NCI-H2081 treated with DMSO at 0.1 percent for 48 hours (cell line): ENCODE measurements around the gene TIMM44.
"Not testable (repeated sequence)": the region's sequence is repeated elsewhere in the genome, so short reads cannot be mapped to it uniquely, and the experiment has no call there.

Source experiments
- DNase-seq: peaks from one replicate; lab custom pipeline; 2025; lab: John Stamatoyannopoulos, UW

TIMM44 gene

DNA sequence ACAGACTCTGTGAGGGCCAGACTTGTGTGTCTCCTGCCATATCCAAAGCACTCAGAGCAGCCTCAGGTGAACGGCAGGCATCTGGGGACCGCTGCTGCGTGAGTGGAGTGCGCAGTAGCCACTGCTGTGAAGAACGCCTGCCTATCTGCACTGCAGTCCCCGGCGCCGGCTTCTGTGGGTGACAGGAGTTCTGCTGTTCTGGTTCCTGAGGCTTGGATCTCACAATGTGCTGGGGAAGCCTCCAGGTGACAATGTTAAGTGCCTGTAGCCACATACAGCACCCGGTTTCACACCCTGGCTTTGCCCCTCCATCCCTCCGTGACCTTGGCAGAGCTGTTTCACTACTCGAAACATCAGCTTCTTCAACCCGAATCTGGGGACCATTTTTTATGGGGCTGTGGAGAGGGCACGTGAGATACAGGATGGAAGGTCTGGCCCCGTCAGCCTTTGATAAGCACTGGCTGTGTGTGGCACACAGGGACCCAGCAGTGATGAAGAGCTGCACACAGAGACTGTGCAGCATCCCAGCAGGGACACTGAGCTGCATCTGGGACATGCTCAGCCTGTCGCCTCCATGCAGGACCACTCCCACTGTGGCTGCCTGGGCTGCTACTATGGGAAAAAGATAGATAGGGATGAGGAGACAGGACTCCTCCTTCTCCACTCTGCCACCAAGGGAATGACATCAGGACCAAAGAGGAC, 33.7 kb upstream of the TIMM44 start:
- DNase-seq, result no peak

DNA sequence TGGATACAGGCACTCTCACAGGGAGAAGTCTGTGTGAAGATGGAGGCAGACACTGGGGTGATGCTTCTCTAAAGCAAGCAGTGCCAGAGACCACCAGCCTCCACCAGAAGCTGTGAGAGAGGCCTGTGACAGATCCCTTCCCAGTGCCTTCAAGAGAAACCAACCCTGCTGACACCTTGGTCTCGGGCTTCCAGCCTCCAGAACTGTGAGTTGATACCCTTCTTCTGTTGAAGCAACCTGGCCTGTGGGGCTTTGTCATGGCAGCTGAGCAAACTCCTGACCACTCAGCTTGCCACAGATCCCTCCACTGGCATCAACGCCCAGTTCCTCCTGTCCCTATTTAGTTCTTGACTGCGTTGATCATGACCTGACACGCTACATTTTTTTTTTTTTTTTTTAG, 33.0 kb upstream of the TIMM44 start:
- no peak for DNase-seq

DNA sequence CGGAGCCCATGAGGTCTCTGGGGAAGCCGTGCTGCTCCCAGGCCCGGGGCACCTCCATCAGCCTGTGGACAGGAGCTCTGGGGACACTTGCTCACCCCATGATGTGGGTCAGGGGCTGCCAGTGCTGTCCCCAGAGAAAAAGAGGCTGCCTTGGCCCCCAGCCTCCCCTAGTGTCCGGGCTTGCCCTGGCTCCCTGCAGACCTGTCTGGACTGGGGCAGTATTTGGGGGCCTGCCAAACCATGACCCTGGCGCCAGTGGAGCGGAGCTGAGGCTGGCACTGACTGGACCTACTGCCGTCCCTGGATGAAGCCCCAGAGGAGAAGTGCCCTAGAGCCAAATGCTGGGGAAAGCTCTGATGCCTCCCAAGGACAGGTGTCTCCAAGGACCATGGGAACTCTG, 31.6 kb upstream of the TIMM44 start:
- DNase-seq, result no peak

DNA sequence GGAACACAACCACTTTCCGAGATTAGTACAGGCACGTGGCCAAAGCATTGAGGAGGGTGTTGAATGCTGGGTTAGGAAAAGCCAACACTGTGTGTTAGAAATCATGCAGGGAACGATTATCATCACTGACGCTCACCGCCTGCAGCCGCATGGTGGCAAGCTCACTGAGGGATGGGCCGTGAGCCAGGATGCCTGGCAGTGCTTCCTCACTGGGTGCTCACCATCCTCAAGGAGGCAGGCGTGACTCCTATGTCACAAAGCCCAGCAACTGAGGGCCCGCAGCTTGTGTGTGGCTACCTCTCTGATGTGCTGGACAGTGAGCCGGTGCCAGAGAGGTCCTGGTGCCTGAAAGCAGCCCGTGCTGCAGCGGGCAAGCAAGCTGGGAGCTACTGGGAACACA, 30.4 kb upstream of the TIMM44 start:
- DNase-seq, result no peak

DNA sequence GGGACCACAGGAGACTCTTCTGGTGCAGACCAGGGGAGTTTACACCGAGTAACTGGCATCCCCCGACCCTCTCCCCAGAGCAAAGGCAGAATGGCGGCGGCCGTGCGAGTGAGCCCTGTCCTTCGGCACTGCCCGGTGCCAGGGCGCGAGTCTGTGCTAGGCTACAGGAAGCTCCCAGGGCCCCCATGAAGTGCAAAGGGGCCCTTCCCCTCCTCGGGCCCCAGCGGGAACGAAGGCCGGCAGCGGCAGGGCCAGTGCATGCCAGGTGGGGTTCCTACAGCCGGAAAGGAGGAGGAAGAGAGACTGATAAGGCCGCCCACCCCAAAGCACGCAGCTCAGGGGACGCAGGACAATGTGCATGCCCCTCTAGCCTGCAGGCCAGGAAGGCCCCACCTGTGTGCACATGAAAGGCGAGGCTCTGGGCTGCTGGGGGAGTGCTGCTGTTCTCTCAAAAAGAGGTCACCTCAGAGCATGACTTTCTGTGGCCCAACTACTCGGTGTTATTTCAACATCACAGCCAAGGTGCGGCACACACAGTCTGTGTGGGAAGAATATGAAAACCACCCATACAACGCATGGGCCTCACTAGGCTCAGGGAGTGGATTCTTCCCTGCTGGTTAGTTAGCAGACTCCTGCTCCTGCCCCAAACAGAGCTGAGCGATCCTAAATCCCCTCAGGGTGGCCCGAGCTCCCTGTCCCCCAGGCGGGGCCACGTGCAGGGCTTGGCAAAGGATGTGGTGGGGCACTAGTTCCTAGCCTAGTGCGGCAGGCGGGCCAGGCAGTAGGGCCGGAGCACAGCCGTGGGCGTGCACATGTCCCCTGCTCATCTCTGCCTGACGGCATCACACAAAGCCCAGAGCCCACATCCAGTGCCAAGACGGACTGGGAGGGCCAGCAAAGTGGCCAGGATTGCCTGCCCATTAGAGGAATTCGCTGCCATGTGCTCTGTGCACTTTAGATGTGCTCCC, 28.4 kb upstream of the TIMM44 start:
- no peak for DNase-seq

DNA sequence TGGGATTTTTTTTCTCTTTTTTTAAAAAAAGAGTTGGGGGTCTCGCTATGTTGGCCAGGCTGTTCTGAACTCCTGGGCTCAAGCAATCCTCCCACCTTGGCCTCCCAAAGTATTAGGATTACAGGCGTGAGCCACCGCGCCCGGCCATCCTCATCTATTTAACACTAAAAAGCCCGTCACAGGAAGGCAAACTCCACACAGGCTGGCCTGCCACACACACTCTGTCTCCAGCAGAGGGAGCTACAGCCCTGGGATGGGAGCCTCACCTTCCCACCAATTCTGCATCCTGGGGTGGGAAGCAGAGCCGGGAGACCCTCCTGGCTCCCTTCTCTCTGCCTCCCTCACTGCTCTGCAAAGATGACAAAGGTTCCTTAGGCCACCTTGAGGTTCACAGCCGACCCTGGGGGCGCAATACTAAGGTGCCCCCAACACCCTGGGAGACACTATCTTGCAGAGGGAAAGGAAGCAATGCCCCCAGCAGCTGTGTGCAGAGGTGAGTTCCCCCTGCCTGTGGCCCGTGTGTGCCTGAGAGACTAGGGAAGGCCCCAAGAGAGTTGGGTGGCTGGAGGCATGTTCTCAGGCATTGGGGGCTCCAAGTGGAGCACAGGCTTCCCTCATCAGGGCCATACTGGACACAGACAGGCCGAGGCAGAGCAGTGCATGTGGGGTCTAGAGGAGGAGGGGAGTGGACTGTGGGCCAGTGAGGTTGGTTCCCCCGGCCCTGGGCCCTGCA, 27.4 kb upstream of the TIMM44 start:
- DNase-seq, result no peak

DNA sequence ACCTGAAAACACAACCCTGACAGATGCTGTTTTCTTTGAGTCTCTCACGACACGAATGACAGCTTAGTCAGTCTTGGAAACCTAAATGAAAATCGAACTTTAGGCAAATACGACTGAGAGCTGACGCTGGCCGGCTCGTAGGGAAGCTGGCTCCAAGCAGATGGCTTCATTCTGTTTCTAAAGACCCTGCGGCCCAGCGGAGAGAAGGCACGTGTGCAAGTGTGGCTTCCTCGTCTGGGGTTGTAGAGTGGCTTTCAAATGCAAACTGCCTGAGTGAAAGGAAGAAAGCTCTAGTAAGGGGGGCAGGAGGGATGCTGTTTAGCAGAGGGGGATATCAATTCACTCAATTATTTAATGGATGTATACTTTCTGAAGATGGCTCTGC, 26.1 kb upstream of the TIMM44 start:
- DNase-seq, result no peak

DNA sequence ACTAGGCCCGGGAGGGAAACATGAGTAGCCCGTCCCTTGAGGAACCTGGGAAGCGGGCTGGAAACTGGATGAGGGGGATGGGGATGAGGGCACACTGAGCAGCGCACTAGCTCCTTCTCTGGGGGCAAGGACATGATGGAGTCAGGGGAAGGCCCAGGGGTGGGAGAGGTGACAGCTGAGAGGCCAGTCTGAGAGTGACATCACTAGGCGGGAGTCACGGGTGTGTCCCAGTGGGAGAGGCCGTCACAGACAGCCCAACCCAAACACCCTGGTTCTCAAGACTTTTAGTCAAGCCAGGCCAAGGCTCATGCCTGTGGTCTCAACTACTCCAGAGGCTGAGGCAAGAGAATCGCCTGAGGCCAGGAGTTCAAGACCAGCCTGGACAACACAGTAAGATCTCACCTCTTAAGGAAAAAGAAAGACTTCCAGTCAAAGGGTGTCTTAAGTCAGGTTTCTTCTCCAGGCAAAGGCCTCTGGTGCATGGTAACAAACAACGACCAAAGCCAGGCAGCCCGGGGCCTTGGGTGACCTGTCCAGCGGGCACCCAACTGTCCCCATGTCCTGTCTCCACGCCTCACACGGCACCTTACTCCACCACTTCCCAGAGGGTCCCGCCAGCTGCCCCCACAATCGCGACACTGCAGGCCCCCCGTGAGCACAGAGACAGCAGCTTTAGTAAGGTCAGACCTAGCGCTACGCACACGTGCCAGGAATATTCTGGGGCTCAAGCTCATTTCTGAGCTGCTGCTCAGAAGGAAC, 25.5 kb upstream of the TIMM44 start:
- no peak for DNase-seq

DNA sequence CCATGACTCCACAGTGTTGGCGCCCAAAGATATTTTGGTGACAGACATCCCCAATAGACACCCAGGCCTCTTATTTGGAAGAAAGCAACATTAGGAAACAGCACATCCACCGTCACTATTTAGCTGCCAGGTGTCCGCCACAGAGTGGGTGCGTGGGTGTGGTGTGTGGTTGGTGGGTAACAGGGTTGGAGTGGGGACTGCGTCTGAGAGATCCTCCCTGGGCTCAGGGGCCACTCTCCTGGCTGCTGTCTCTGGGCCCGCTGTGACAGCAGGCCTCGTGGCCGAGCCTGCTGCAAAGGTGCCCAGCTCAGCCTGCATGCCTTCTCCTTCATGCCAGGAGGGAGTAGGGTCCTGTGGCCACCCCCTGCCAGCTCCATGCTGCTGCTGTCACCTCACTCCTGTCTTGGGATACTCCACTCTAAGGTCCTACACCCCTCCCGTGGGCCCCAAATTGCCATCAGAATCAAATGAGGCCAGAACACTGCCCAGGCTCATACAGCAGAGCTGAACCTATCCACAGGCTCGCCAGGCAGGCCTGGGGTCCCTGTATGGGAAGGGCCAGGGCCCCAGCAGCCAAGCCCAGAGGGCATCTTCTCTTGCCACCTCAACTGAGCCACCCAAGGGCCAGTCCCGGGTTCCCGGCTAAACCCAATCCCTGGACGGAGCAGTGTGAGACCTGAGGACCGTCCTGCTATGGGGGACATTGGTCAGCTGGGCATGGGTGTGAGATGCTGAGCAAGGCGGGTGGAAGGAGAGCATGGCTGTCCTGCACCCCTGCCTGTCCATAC, 24.7 kb upstream of the TIMM44 start:
- DNase-seq, result no peak

DNA sequence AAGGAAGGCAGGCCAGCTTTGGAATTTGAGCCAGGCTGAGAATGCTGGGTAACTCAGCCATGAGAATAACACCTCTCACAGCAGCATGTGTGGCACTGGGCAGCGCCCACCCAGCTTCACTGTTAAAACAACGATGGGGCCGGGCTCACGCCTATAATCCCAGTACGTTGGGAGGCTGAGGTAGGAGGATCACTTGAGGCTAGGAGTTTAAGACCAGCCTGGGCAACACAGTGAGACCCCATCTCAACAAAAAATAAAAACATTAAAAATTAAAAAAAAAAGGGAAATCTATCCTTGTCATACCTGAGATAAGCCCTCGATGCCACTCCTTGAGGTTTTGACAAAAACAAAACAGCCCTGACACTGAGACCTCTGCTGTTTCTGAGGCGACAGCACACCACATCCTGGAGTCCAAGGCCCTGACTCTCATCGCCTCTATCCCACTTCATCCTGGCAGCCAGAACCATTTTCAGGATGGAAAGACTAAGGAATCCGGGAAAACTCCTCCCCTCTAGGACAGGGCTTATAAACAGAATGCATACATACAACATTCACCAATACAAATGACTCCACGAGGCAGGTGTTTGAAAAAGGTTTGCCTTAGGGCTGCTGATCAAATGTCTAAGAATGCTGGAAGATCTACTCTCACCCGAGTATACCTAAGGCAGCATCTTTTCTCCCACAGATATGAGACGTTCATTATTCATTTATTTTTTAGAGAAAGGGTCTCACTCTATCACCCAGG, 22.6 kb upstream of the TIMM44 start:
- DNase-seq, result no peak

DNA sequence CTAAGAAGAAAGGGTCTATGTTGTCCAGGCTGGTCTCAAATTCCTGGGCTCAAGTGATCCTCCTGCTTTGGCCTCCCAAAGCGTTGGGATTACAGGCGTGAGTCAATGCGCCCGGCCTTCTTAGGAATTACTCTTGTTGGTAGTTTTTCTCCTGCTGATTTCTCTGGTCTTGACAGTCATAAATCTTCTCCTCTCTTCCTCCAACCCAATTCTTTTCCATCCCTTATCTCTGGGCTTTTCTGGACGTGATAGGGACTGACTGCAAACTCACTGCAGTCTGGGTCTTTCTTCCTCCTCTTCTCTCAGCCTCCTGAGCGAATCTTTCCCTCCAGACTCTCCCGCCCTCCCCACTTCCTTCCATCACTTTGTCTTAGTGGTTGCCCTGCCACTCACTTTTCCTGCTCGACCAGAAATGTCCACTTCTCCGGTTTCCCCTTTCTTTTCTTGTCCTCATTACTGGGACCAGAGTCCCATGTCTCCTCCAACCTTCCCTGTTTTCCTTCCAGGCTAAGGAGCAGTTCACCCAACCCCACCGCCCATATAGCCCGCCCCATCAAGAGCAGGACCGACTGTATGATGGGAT, 21.9 kb upstream of the TIMM44 start:
- DNase-seq, result no peak

DNA sequence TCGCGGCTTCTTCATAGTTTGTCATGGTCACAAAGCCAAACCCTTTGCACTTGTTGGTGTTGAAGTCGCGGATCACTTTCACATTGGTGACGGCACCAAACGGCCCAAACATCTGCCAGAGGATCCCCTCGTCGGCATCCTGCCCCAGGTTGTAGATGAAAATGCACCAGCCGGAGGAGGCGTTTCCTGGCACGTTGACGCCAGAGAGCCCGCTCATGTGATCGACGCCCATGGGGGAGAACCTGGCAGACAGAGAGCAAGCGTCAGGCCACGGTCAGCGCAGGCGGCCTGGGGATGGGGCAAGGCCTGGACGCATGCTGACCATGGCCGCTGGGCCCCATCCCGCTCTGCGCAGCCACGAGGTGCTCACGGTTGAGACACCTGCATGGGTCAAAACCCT, 20.1 kb upstream of the TIMM44 start:
- DNase-seq, result no peak

DNA sequence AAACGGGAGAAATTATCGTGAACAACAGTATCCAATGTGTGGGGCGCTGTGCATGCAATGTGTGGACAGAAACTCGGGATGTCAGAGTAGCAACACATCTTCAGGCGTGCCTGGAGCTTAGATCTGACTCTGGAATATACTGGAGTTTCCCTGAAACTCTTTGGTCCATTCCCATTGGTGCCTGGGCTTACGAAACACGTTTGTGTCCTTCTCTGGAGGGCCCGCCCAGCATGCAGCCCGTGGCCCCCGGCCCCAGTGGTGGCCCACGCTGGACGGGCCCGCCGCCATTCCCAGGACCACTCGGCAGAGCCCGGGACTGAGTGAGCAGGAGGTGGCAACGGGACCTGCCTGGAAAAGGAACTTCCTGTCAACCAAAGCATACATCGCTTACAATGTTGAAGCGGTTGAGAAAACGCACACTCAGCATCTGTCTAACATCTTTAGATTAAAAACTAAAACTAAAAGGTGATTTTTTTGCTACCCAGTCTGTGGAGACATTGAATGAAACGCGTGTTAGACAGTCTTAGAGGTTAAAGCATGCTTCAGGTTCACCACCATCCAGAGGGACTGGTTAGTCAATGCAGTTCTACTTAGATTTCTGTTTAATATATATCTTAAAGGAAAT, 19.3 kb upstream of the TIMM44 start:
- DNase-seq, result no peak

DNA sequence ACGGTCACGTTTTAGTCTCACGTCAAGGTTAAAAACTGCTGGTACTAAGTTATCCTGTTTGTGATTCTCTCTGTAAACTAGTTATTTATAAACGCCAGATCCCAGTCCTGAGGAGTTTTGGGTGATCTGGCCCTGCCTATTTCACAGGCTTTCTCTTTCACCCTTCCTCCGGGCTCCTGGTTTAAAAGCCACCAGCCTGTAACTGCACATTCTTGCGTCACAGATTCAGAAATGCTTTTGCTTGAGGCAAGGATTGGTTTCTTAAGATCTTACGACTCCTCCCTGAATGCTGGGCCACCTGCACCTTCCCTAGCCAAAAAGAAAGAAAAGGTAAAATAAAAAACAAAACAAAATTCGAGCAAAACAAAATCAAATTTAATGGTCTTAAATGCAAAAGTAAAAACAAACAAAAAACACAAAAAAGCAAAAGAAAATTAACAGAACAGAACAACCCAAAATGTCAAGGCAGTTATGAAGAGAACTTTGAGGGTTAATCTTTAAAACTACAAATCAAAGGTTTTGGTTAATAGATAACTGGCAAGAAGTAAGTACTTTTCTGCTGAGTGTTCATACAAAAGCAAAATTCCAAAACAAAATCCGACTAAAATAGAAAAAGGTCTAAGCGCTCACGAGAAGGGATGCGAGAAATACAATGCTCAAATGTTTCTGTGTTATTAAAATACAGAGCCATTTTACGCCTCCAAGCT, 18.6 kb upstream of the TIMM44 start:
- no peak for DNase-seq

DNA sequence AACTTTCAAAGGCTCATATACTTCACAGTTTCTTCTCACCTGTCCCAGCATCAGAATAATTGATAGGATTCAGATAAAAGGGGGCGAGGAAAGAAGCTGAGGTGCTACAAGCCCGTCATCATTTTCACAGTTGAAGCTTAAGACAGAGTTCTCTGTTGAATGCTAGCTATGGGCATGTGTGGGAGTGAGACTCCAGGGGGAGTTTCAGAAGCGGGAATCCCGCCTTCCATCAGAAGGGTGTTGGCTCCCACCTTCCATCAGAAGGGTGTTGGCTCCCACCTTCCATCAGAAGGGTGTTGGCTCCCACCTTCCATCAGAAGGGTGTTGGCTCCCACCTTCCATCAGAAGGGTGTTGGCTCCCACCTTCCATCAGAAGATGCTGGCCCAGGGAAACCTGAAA, 17.6 kb upstream of the TIMM44 start:
- not testable (repeated sequence) for DNase-seq

DNA sequence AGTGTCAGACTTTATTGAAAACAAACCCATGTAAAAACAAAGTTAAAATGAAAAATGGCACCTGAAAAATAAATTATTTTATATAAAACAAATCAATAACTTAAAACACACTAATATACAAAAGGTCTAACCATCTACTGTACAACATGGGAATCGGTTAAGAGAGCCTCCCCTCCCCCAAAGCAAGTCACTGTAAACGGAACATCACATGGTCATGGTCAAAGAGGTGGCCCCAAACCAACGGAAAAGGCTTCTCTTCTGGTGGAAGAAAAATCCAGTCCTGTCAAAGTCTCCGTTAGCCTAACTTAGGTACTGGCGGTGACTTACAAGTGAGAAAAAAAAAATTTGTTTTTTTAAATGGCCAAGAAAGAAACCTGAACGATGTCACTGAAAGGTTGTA, 15.7 kb upstream of the TIMM44 start:
- no peak for DNase-seq

DNA sequence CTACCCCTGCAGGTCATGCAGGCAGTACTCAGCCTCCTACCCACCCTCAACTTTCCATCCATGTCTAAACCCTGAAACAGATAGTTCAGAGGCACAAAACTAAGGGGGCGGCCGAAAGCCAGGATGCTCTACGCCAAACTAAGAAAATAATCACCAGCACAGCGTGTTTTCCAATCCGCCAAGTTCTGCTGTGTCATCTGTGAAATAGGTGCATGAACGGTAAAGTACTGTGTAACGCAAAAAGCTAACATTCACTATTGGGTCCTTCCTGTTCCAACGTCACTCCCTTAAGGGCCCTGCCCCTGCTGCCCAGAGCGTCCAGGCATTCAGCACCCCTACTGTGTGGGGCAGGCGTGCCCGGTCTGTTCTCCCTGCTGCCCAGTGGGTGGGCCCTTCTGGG, 12.2 kb upstream of the TIMM44 start:
- DNase-seq, result no peak

DNA sequence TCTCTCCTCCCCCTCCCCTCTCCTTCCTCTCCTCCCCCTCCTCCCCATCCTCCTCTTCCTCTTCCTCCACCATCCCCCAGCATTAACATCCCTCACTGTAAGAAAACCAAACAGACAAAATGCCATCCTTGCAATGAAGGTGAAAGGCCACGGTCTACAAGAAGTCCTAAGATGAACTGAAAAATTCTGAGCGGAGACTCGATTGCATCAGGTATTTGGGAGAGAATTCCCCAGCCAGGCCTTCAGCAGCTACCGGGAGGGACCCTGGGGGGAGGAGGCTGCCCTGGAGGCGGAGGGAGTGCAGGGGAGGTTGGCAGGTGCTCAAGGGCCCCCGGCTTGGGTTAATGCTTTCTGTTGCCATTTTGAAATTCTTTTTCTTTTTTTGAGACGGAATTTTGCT, 10.1 kb upstream of the TIMM44 start:
- no peak for DNase-seq

DNA sequence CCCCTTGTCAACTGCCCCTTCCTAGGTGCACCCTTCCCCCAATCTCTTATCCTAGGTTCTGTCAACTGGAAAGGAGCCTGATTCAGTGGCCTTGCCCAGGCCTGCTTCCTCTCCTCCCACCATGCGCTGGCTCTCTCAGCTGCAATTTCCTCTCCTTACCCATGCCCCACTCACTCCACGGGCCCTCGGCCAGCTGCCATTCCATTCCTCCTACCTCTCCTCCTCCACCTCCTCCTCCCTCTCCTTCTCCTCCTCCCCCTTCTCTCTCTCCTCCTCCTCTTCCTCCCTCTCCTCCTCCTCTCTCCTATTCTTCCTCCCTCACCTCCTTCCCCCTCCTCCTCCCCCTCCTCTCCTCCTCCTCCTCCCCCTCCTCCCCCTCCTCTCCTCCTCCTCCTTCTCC, 9.6 kb upstream of the TIMM44 start:
- no peak for DNase-seq
